K562 (cell line): ENCODE results near the gene GRIP1. TPM values are rescaled to one million over a fixed set of nuclear protein-coding genes. Genes with fewer than 3 reads are reported as not detected.

Experiments
- ATAC-seq: fragments of 200-7000 bp; cut with Tn5 transposase; 3 replicates; pipeline ENCODE4 v1.9.1; 2020; ENCODE audit warnings: moderate library complexity
- BruUV-seq: library from RNA; stranded (reverse); fragments of 400-500 nt; replicated peaks from 2 replicates; lab custom pipeline; 2021; lab: Mats Ljungman, UMichigan
- CTCF ChIA-PET: fragments of 300-600 bp; formaldehyde crosslinking; extraction: SDS; loops from one replicate; lab custom pipeline; 2021; ENCODE audit warnings: low intra/inter-chr PET ratio; lab: Yijun Ruan, JAX
- POLR2A ChIA-PET: fragments of 300-600, 350-650 bp; sonication (Branson Sonifier 250); formaldehyde crosslinking; extraction: SDS; loops from one replicate; lab custom pipeline; 2021; ENCODE audit warnings: antibody characterized with exemption, inconsistent platforms; lab: Yijun Ruan, JAX
- DNase-seq, 4 experiments: peaks; one replicate each; pipeline versions ENCODE4 v3.0.0 to v3.0.0-alpha.2; 2011 to 2018; ENCODE audit warnings: low spot score in 3 of 4, mixed read lengths in 3 of 4; ENCODE audit errors: extremely low read depth in 1 of 4
- FAIRE-seq: peaks from 2 replicates; lab custom pipeline; 2011; peaks lifted over from hg19 to GRCh38; lab: Jason Lieb, UNC
- H2AFZ ChIP-seq: 2 replicates; pipeline ENCODE4 v1.6.0; 2011; ENCODE audit warnings: low read depth, low read length, control low read depth, inconsistent platforms
- H3K27ac ChIP-seq: fragments of 200-600 bp; 3 replicates; pipeline ENCODE4 v1.8.0; 2011; ENCODE audit warnings: low read depth, mild to moderate bottlenecking, control low read depth, inconsistent platforms, low read length, moderate library complexity, mixed read lengths; ENCODE audit errors: extremely low read depth
- H3K27me3 ChIP-seq, 2 experiments: fragments of 300-600 bp in 1 of 2; 2 replicates in 1 of 2; 3 replicates in 1 of 2; pipeline versions ENCODE4 v1.6.0 to v1.8.0; 2011; ENCODE audit warnings: inconsistent platforms in 2 of 2, low read length in 2 of 2, mild to moderate bottlenecking in 1 of 2, mixed read lengths in 1 of 2, moderate library complexity in 1 of 2; ENCODE audit not compliant: control insufficient read depth in 2 of 2, insufficient read depth in 2 of 2
- H3K36me3 ChIP-seq: fragments of 300-600 bp; 3 replicates; pipeline ENCODE4 v1.8.0; 2011; ENCODE audit warnings: mild to moderate bottlenecking, low read length, inconsistent platforms; ENCODE audit not compliant: control insufficient read depth, insufficient read depth
- H3K4me1 ChIP-seq, 2 experiments: fragments of 200-600 bp in 1 of 2; replicated peaks in 1 of 2; 2 replicates in 1 of 2; 3 replicates in 1 of 2; pipeline versions ENCODE4 v1.5.1 to v1.8.0; 2011; ENCODE audit warnings: inconsistent platforms in 2 of 2, low read length in 2 of 2, mild to moderate bottlenecking in 1 of 2, mixed read lengths in 1 of 2, moderate library complexity in 1 of 2; ENCODE audit not compliant: control insufficient read depth in 2 of 2, insufficient read depth in 2 of 2
- H3K4me2 ChIP-seq: 2 replicates; pipeline ENCODE4 v1.6.1; 2011; ENCODE audit warnings: low read length, control low read depth, inconsistent platforms, mixed read lengths; ENCODE audit not compliant: insufficient read depth
- H3K4me3 ChIP-seq: fragments of 200-600 bp; sonication (generic), shearing (Covaris generic); 2 replicates; pipeline ENCODE4 v1.5.1; 2016; ENCODE audit warnings: control low read depth, inconsistent platforms
- H3K79me2 ChIP-seq: fragments of 200-600 bp; 3 replicates; pipeline ENCODE4 v1.8.0; 2011; ENCODE audit warnings: low read length, inconsistent platforms; ENCODE audit not compliant: control insufficient read depth, insufficient read depth
- H3K9ac ChIP-seq, 2 experiments: 2 replicates each; pipeline versions ENCODE4 v1.6.0 to v1.6.1; 2011; ENCODE audit warnings: low read depth in 2 of 2, low read length in 2 of 2, control low read depth in 1 of 2, inconsistent platforms in 1 of 2, mild to moderate bottlenecking in 1 of 2, mixed read lengths in 1 of 2; ENCODE audit not compliant: insufficient read depth in 1 of 2
- H3K9me1 ChIP-seq: one replicate; pipeline ENCODE4 v1.6.0; 2011; ENCODE audit warnings: inconsistent platforms, mild to moderate bottlenecking, low read length, moderate library complexity; ENCODE audit not compliant: control insufficient read depth, insufficient read depth
- H3K9me3 ChIP-seq: replicated peaks from 2 replicates; pipeline ENCODE4 v1.5.1; 2011; ENCODE audit warnings: low read depth, low read length, inconsistent platforms; ENCODE audit not compliant: control insufficient read depth, insufficient read depth
- H4K20me1 ChIP-seq: replicated peaks from 2 replicates; pipeline ENCODE4 v1.6.1; 2011; ENCODE audit warnings: low read length, inconsistent platforms, mixed read lengths; ENCODE audit not compliant: control insufficient read depth, insufficient read depth
- BRF1 ChIP-seq: IDR thresholded peaks from 3 replicates; pipeline ENCODE4 v1.6.1; 2011; ENCODE audit warnings: borderline replicate concordance, mild to moderate bottlenecking; ENCODE audit not compliant: insufficient read length; ENCODE audit errors: extremely low read depth
- COPS2 ChIP-seq: fragments of 450-650 bp; conservative IDR thresholded peaks from 2 replicates; pipeline ENCODE4 v1.6.1; 2016; ENCODE audit warnings: mild to moderate bottlenecking, moderate library complexity
- FOXK2 ChIP-seq, 2 experiments: fragments of 450-650 bp; IDR thresholded peaks in 1 of 2; conservative IDR thresholded peaks in 1 of 2; 2 replicates each; pipeline ENCODE4 v1.6.1; 2016; ENCODE audit warnings: low read depth in 2 of 2, mild to moderate bottlenecking in 1 of 2
- NFIX ChIP-seq: fragments of 250-450 bp; sonication (Bioruptor Pico); IDR thresholded peaks from 2 replicates; pipeline ENCODE4 v1.4.0; 2020; ENCODE audit warnings: low read depth, mild to moderate bottlenecking, moderate library complexity
- SMAD2 ChIP-seq: fragments of 150-350 bp; IDR thresholded peaks from 2 replicates; pipeline ENCODE4 v1.6.1; 2014; ENCODE audit warnings: low read depth, mild to moderate bottlenecking, low read length
- SRSF1 ChIP-seq: fragments of 200-400 bp; formaldehyde crosslinking; IDR thresholded peaks from 2 replicates; pipeline ENCODE4 v1.6.1; 2017; ENCODE audit warnings: mild to moderate bottlenecking, low read depth, low read length, moderate library complexity
- ZNF184 ChIP-seq: sonication (generic); formaldehyde crosslinking; IDR thresholded peaks from 2 replicates; pipeline ENCODE4 v1.5.0; 2020; ENCODE audit warnings: missing genetic modification reagents
- WGBS: fragments of 100-300 bp; shearing (Covaris generic); methylation state at CpG from one replicate; pipeline ENCODE4 v1.1.6; 2016; ENCODE audit warnings: low coverage, mixed read lengths; ENCODE audit not compliant: insufficient coverage; ENCODE audit errors: missing lambda C conversion rate; 5-methylcytosine and 5-hydroxymethylcytosine counted together
- in situ Hi-C: fragments of 300-500 bp; cut with MboI; formaldehyde crosslinking; loops from 4 replicates; pipeline ENCODE4 v1.15.0; 2018; ENCODE audit warnings: inconsistent platforms, mixed read lengths
- intact Hi-C: fragments of 100-400 bp; cut with micrococcal nuclease; formaldehyde crosslinking; loops from 2 replicates; pipeline ENCODE4 v1.14.2; 2022
- polyA plus RNA-seq, 8 experiments: library from polyadenylated mRNA; depleted of rRNA in 4 of 8; stranded (reverse) in 5 of 8; unstranded in 3 of 8; fragments of >200 nt; fragmentation: Nextera tagmentation in 2 of 8; fragmentation: Illumina TruSeq in 1 of 8; extraction: Ambion mirVana in 2 of 8; extraction: Trizol in 1 of 8; gene quantifications; 2 replicates each; pipeline versions ENCODE4 v1.2.1 to v1.2.3, GENCODE V29; 2011 to 2014; ENCODE audit warnings: inconsistent platforms in 1 of 8, missing spikeins in 1 of 8
- total RNA-seq, 7 experiments: library from RNA; depleted of rRNA in 6 of 7; stranded (reverse); fragments of >200 nt in 6 of 7; fragmentation: Illumina TruSeq in 2 of 7; extraction: Trizol in 2 of 7; gene quantifications; 2 replicates each; pipeline versions ENCODE4 v1.2.1 to v1.2.3, GENCODE V29; 2011 to 2021; ENCODE audit warnings: low replicate concordance in 1 of 7
- TF ChIP-seq, protein P1 (sequence below), 3 experiments: fragments of 200-800 bp in 1 of 3; sonication (Bioruptor generic) in 1 of 3; sonication (generic) in 1 of 3; formaldehyde crosslinking in 1 of 3; IDR thresholded peaks; 2 replicates each; pipeline versions ENCODE4 v1.6.1 to v1.8.0; 2016 to 2022; ENCODE audit warnings: mild to moderate bottlenecking in 2 of 3, missing compliant biosample characterization in 2 of 3, missing genetic modification characterization in 2 of 3, missing genetic modification reagents in 1 of 3
- TF ChIP-seq, protein P2 (sequence below): sonication (generic); formaldehyde crosslinking; IDR thresholded peaks from 2 replicates; pipeline ENCODE4 v1.8.1; 2023; ENCODE audit warnings: mild to moderate bottlenecking, missing genetic modification reagents
- TF ChIP-seq, protein P3 (sequence below): fragments of 200-800 bp; sonication (Bioruptor generic); IDR thresholded peaks from 2 replicates; pipeline ENCODE4 v1.6.1; 2016; ENCODE audit warnings: missing genetic modification characterization, missing compliant biosample characterization
- TF ChIP-seq, protein P4 (sequence below), 2 experiments: fragments of 450-650 bp in 1 of 2; sonication (generic) in 1 of 2; formaldehyde crosslinking; conservative IDR thresholded peaks; 2 replicates each; pipeline versions ENCODE4 v1.4.0 to v1.8.1; 2020 to 2022; ENCODE audit warnings: mild to moderate bottlenecking in 1 of 2, missing genetic modification reagents in 1 of 2

The GRIP1 gene
- total and polyA plus RNA-seq, 9 of the 15 experiments (the other 6 are each of a cell fraction or from before 2014, with no cell fraction given) = 0.28 to 1.2 (median 0.45) TPM

DNA sequence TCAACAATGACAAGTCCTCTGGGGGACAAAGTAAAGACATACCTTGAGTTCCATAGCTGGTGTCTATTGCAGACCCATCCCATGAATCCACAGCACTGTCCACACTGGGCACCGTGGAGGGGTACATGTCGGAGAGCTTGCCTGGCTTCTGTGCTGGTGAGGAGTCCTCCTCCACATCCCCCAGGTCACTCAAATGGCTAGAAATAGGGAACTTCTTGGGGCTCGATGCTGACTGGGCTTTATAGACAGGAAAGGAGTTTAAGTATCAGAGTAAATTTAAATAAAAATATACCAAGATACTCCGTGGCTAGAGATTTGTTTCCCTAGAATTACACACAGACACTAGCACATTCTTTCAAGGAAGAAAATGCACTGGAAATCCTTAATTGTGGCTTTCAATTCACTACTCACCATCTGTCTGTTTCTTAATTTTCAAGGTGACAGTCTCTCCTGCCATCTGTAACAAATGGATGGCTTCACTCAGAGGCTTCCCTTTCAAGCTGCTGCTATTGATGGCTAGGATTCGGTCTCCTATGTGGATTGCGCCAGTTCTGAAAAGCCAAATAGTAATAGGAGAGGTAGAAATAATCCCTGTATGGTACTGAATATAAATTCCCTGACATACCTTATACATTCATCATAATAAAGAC, 286.5 kb downstream of the GRIP1 start:
- WGBS = 2% methylated on average over 6 of the region's 6 CpGs
- H3K4me3 ChIP-seq = no peak overlapping the region
- H3K4me2 ChIP-seq = no peak overlapping the region
- FAIRE-seq = no peak
- no peaks in the 10 kb centered on the region for H3K4me1 ChIP-seq
- CTCF ChIA-PET = no interaction called here
- H3K79me2 ChIP-seq = no peaks in the 10 kb centered on the region
- H3K9me3 ChIP-seq = no peaks in the 10 kb centered on the region
- H3K27me3 ChIP-seq = peaks cover 3% of the 10 kb centered on the region in 2 experiments; a peak in 3 of 5 replicates
- H2AFZ ChIP-seq = no peak overlapping the region
- no peak for DNase-seq
- no TSS peak for BruUV-seq
- no peaks in the 10 kb centered on the region for H3K9me1 ChIP-seq
- no peak overlapping the region for H3K27ac ChIP-seq
- H3K36me3 ChIP-seq = no peaks in the 10 kb centered on the region
- POLR2A ChIA-PET = interaction anchor here (0.7 kb wide), 1 partner anchor 84 kb away, joined by 3 read pairs; no protein-coding TSS in a partner anchor
- H4K20me1 ChIP-seq = no peaks in the 10 kb centered on the region
- no peak for ATAC-seq
- intact Hi-C loops = no loop called here
- in situ Hi-C loops = no loop called here
- no peak overlapping the region for H3K9ac ChIP-seq
- TF ChIP-seq, protein P1, sequence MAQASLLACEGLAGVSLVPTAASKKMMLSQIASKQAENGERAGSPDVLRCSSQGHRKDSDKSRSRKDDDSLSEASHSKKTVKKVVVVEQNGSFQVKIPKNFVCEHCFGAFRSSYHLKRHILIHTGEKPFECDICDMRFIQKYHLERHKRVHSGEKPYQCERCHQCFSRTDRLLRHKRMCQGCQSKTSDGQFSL (CRISPR knock-in tag; IDR thresholded peaks at IDR 0.05) = no peak
- TF ChIP-seq, protein P1 (tag; IDR thresholded peaks at IDR 0.05) = no peak
- no peak for TF ChIP-seq SRSF1
- no peak for TF ChIP-seq ZNF184 (CRISPR knock-in tag)
- TF ChIP-seq, protein P2, sequence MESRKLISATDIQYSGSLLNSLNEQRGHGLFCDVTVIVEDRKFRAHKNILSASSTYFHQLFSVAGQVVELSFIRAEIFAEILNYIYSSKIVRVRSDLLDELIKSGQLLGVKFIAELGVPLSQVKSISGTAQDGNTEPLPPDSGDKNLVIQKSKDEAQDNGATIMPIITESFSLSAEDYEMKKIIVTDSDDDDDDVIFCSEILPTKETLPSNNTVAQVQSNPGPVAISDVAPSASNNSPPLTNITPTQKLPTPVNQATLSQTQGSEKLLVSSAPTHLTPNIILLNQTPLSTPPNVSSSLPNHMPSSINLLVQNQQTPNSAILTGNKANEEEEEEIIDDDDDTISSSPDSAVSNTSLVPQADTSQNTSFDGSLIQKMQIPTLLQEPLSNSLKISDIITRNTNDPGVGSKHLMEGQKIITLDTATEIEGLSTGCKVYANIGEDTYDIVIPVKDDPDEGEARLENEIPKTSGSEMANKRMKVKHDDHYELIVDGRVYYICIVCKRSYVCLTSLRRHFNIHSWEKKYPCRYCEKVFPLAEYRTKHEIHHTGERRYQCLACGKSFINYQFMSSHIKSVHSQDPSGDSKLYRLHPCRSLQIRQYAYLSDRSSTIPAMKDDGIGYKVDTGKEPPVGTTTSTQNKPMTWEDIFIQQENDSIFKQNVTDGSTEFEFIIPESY = no peak
- TF ChIP-seq, protein P3, sequence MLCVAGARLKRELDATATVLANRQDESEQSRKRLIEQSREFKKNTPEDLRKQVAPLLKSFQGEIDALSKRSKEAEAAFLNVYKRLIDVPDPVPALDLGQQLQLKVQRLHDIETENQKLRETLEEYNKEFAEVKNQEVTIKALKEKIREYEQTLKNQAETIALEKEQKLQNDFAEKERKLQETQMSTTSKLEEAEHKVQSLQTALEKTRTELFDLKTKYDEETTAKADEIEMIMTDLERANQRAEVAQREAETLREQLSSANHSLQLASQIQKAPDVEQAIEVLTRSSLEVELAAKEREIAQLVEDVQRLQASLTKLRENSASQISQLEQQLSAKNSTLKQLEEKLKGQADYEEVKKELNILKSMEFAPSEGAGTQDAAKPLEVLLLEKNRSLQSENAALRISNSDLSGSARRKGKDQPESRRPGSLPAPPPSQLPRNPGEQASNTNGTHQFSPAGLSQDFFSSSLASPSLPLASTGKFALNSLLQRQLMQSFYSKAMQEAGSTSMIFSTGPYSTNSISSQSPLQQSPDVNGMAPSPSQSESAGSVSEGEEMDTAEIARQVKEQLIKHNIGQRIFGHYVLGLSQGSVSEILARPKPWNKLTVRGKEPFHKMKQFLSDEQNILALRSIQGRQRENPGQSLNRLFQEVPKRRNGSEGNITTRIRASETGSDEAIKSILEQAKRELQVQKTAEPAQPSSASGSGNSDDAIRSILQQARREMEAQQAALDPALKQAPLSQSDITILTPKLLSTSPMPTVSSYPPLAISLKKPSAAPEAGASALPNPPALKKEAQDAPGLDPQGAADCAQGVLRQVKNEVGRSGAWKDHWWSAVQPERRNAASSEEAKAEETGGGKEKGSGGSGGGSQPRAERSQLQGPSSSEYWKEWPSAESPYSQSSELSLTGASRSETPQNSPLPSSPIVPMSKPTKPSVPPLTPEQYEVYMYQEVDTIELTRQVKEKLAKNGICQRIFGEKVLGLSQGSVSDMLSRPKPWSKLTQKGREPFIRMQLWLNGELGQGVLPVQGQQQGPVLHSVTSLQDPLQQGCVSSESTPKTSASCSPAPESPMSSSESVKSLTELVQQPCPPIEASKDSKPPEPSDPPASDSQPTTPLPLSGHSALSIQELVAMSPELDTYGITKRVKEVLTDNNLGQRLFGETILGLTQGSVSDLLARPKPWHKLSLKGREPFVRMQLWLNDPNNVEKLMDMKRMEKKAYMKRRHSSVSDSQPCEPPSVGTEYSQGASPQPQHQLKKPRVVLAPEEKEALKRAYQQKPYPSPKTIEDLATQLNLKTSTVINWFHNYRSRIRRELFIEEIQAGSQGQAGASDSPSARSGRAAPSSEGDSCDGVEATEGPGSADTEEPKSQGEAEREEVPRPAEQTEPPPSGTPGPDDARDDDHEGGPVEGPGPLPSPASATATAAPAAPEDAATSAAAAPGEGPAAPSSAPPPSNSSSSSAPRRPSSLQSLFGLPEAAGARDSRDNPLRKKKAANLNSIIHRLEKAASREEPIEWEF (CRISPR knock-in tag) = no peak
- no peak for TF ChIP-seq COPS2
- TF ChIP-seq, protein P4, sequence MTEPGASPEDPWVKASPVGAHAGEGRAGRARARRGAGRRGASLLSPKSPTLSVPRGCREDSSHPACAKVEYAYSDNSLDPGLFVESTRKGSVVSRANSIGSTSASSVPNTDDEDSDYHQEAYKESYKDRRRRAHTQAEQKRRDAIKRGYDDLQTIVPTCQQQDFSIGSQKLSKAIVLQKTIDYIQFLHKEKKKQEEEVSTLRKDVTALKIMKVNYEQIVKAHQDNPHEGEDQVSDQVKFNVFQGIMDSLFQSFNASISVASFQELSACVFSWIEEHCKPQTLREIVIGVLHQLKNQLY (CRISPR knock-in tag; conservative IDR thresholded peaks at IDR 0.05) = no peak
- no peak for TF ChIP-seq BRF1
- TF ChIP-seq SMAD2 = no peak
- TF ChIP-seq FOXK2 (conservative IDR thresholded peaks at IDR 0.05 in 1 of 2, IDR thresholded peaks at IDR 0.05 in 1 of 2; ENCODE audit: low read depth in 2 of 2) = no peak
- TF ChIP-seq NFIX (CRISPR knock-in tag) = no peak
